Fibroblast of pulmonary artery (primary cell): ENCODE results near the gene TLE4.

Experiments used
- DNase-seq: peaks from one replicate; pipeline ENCODE4 v3.0.0-alpha.2; 2010; ENCODE audit warnings: low read depth
- H3K4me3 ChIP-seq: replicated peaks from 2 replicates; pipeline ENCODE4 v1.5.1; 2011; ENCODE audit warnings: low read depth, mild to moderate bottlenecking, control low read depth, low read length, moderate library complexity
- TF ChIP-seq, protein P1 (sequence below): IDR thresholded peaks from 2 replicates; pipeline ENCODE4 v1.5.1; 2011; ENCODE audit warnings: mild to moderate bottlenecking, control low read depth, low read length, inconsistent platforms; ENCODE audit errors: missing control alignments

Gene TLE4

DNA sequence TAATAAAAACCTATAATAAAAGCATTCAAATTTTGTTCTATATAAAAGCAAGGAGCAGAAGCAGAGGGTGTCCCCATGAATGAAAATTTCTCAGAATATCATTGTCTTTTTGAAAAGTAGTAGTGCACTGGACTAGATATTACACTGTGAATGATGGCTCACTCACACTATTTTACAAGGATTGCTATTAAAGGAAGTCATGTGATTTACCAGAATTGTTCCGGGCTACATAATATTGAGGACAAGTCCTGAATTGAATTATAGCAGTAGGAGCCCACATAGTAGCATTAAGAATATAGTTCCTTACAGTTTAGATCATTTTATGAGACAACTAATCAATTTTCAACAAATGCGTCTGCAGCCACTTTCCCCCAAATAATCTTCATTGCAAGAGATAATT is 7.7 kb upstream of the TLE4 start:
- TF ChIP-seq, protein P1, sequence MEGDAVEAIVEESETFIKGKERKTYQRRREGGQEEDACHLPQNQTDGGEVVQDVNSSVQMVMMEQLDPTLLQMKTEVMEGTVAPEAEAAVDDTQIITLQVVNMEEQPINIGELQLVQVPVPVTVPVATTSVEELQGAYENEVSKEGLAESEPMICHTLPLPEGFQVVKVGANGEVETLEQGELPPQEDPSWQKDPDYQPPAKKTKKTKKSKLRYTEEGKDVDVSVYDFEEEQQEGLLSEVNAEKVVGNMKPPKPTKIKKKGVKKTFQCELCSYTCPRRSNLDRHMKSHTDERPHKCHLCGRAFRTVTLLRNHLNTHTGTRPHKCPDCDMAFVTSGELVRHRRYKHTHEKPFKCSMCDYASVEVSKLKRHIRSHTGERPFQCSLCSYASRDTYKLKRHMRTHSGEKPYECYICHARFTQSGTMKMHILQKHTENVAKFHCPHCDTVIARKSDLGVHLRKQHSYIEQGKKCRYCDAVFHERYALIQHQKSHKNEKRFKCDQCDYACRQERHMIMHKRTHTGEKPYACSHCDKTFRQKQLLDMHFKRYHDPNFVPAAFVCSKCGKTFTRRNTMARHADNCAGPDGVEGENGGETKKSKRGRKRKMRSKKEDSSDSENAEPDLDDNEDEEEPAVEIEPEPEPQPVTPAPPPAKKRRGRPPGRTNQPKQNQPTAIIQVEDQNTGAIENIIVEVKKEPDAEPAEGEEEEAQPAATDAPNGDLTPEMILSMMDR = no peak
- no peak overlapping the region for H3K4me3 ChIP-seq
- DNase-seq = no peak

DNA sequence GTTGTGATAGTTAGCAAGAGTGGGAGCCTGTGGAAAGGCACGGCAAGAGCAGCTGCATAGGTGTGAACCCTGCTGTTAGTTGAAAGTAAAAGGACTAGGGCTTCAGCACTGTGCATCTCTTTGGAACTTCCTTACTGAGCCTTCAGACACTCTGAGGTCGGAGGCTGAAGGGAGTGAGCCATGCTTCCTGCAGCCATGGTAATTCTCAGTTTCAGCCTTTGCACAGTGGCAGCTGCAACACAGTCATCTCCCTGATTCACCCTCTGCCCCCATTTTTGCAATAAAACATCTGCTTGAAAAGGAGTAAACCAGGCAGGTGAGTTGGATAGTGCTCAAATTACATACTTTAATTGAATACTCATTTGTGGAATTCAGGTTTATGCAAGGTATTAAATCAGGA is 6.5 kb upstream of the TLE4 start:
- no peak for DNase-seq
- TF ChIP-seq, protein P1 = no peak
- H3K4me3 ChIP-seq = no peak overlapping the region

DNA sequence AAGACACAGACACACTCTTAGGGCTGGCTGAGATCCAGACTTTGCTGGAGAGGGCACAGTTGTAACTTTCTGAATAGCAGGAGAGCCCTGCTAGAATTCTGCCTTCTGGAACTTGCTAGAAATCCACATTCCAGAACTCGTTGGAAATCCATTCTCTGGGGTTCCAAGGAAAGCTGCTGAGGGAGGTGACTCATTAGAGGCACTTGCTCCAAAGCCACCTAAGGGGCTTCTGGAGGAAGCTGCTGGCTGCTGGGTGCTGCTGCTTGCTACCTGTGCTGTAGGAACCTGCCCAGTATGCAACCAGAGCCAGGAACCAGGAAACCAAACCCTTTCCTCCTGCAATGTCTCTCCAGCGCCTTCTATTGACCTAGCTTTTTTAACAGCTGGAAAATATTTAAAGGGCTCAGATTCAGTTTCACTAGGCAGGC is 4.1 kb upstream of the TLE4 start:
- no peak for DNase-seq
- TF ChIP-seq, protein P1 = no peak
- no peak overlapping the region for H3K4me3 ChIP-seq

DNA sequence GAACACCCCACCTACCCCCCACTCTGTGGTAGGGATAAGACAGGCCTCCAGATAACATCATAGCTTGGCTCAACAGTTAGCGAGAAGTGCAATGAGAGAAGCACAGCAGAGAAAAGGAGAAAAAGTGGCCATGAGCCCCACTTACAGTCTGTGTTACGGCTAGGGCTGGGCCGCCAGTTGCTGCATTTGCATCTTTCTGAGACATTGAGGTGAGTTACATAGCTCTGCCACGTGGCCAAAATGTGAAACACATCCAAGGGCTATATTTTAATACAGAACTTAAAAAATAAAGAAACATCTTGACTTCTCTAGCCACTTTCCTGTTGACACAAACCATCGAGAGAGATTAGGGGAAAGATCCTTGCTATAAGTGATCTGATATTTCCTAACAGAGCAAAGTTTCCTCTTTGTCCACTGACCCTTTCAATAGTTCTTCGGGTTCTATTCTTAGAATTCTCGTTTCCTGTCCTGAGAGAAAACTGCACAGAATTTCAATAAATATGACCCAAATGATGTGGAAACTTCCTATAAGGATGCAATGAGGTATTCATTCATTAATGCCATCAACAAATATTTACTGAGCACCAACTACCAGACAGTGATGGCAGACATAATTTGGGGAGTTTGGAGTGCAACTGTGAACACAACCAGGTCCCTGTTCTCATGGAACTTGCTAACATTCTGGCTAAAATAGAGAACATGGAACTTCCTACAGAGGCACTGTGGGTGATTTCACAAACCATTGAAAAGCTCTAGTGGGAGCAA is 3.2 kb upstream of the TLE4 start:
- TF ChIP-seq, protein P1 = no peak
- DNase-seq = no peak
- H3K4me3 ChIP-seq = no peak overlapping the region

DNA sequence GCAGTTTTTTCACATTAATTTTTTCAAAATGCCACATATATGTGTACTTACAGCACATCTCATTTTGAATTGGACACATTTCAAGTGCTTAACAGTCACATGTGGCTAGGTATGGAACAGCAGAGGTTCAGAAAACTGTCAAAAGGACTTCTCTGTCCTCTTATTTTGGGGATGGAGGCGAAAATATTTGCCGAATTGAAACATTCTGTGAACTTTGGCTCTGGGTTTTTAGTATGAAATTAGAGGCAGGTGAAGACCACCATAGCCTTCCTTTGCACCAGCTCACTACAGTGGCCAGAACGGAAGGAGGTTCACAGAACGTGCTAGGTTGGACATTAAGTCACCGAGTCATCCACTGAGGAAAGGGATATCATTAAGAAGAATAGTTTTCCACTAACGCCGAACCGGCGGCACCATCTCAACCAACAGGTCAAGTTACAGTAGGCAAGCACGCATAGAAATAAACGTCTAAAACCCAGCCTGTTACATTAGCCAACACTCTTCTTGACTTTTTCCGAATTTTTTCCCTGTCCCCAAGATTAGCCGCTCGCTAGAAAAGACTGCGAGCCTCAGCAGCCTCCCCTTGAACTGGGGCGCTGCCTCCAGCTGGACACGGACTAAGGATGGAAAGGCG is 1.8 kb upstream of the TLE4 start:
- no peak for DNase-seq
- peak overlapping the region; percentile 62 for H3K4me3 ChIP-seq

DNA sequence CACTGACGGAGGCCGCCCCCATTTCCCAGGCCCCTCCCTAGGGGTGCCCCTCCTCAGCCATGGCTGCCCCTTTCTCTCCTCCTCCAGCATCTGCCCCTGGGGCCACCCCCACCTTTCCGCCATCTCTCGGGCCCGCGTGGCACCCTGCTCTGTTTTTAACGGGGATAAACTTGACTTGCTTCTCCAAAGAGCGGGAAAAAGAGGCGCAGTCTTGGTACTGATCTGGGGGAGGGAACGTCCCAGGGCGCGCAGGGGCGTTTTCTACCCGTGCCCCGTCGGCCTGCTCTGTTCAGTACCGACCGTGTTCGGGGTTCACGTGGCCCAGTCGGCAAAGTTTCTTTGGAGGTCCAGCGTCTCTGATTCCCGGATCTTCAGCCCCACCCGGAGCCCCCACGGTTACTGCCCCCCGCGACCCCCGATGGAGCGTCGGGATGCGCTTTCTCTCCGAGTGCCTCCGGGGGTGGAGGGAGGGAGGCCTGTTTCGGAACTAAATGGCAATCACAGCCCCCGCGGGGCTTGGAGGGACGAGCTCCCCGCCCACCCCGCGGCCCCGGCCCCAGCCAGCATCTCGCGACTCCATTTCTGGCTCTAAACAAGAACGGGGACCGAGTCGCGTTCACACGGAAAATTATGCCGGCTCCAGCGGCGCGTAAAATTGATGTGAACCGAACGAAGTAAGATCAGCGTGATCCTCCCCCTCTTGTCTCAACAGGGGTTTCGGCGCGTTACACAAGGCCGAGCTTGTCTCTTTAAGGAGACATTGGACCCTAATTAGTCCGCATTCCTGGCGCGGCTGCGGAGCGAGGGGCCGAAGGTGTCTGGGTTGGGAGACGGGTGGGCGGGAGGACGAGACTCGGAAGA is 1.1 kb upstream of the TLE4 start:
- H3K4me3 ChIP-seq = peak overlapping the region; percentile 62
- TF ChIP-seq, protein P1 = no peak
- DNase-seq = peak; percentile 48

More for the DNA sequence above, 1.8 kb upstream of the TLE4 start:
- TF ChIP-seq, protein P1 = no peak
